Nephron (organoid): ENCODE results near the gene TOP3B.
A peak's percentile ranks its signal among the peaks of the same experiment; 100 is the strongest.

Experiments
- H3K27ac Mint-ChIP-seq, 3 experiments: 2 replicates each; pipeline ENCODE4 v1.8.0; 2020; ENCODE audit warnings: mixed read lengths in 3 of 3, mild to moderate bottlenecking in 2 of 3, moderate library complexity in 1 of 3
- H3K27me3 Mint-ChIP-seq: 2 replicates; pipeline ENCODE4 v1.8.0; 2021; ENCODE audit warnings: low read depth, mild to moderate bottlenecking, moderate library complexity, mixed read lengths
- H3K36me3 Mint-ChIP-seq: 2 replicates; pipeline ENCODE4 v1.8.0; 2020; ENCODE audit warnings: low read depth, mixed read lengths
- H3K4me1 Mint-ChIP-seq: 2 replicates; pipeline ENCODE4 v1.8.0; 2020; ENCODE audit warnings: mixed read lengths
- H3K4me3 Mint-ChIP-seq, 3 experiments: 2 replicates each; pipeline ENCODE4 v1.8.0; 2020; ENCODE audit warnings: mild to moderate bottlenecking in 3 of 3, mixed read lengths in 3 of 3, moderate library complexity in 2 of 3
- H3K9me3 Mint-ChIP-seq: 2 replicates; pipeline ENCODE4 v1.8.0; 2020; ENCODE audit warnings: mixed read lengths
- TF ChIP-seq, protein P1 (sequence below), 3 experiments: fragments of 200-600 bp; sonication (generic); IDR thresholded peaks; one replicate each; pipeline ENCODE4 v1.5.0; 2021; ENCODE audit warnings: antibody characterized with exemption in 3 of 3; ENCODE audit not compliant: unreplicated experiment in 3 of 3

The TOP3B gene

DNA sequence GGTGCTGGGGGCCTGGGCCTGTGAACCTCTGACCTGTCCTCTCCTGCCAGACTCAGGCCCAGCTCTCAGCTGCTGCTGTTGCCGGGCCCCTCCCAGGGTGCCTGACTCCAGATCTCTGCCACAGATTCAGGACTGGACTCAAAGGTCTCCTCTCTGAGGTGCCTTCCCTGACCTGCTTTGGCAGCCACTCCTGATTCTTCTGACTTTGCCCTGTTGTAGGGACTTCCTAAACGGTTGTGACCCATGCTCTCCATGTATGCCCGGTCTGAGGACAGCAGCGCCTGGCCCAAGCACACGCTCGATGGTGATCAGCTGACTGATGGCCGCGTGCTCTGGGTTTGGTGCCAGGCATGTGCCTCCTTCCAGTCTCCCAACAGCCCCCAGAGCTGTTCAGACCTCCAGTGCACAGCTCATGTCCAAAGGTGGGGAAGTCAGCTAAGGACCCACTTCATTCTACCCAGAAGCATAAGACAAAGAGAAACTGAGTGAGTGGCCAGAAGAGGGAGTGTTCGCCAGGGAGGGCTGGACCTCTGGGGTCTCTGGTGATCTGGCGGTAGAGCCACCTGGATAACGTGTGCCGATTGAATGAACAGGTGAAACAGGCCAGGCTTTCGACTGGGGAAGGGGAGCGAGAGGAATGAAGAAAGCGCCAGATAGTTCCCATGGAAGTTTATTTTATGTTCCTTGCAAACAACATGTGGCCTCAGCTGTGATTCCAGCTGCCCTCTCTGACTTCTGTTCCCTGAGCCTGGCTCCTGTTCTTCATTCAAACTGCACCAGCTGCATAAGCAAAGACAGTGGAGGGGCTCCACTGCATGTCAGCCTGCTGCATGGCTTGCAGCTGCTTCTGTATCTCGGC is 8.1 kb upstream of the TOP3B start:
- Mint-ChIP-seq H3K4me3 (no peak overlapping the region), H3K27me3 (peaks cover 37% of the 10 kb centered on the region), H3K4me1 (peaks cover 23% of the 10 kb centered on the region), H3K36me3 (no peaks in the 10 kb centered on the region), H3K9me3 (no peaks in the 10 kb centered on the region), H3K27ac (no peak overlapping the region)
- TF ChIP-seq, protein P1, sequence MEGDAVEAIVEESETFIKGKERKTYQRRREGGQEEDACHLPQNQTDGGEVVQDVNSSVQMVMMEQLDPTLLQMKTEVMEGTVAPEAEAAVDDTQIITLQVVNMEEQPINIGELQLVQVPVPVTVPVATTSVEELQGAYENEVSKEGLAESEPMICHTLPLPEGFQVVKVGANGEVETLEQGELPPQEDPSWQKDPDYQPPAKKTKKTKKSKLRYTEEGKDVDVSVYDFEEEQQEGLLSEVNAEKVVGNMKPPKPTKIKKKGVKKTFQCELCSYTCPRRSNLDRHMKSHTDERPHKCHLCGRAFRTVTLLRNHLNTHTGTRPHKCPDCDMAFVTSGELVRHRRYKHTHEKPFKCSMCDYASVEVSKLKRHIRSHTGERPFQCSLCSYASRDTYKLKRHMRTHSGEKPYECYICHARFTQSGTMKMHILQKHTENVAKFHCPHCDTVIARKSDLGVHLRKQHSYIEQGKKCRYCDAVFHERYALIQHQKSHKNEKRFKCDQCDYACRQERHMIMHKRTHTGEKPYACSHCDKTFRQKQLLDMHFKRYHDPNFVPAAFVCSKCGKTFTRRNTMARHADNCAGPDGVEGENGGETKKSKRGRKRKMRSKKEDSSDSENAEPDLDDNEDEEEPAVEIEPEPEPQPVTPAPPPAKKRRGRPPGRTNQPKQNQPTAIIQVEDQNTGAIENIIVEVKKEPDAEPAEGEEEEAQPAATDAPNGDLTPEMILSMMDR (IDR thresholded peaks at IDR 0.05; ENCODE audit: unreplicated experiment in 3 of 3): no peak

DNA sequence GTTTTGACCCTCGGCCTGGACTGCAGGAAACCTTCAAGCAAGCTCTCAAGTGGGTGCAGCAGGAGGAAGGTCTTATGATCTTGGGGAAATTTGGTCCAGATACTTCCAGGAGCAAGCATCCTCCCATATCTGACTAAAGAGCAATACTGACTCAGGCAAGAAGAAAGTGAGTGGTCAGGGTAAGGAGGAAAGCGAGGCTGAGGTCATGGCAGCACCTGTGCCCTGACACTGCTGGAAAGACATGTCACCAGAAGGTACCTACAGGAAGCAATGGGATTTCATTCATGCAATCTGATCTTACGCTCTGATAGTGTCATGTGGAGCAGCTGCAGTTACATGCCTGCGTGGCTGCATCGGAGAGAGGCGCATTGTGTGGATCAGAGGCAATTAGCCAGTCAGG is 6.5 kb upstream of the TOP3B start:
- H3K36me3 Mint-ChIP-seq: no peaks in the 10 kb centered on the region
- TF ChIP-seq, protein P1 (IDR thresholded peaks at IDR 0.05; ENCODE audit: unreplicated experiment in 3 of 3): no peak
- H3K4me3 Mint-ChIP-seq: peak overlapping the region in 1 of 3 experiments; percentile 2
- H3K9me3 Mint-ChIP-seq: no peaks in the 10 kb centered on the region
- peaks cover 26% of the 10 kb centered on the region for H3K27me3 Mint-ChIP-seq
- H3K27ac Mint-ChIP-seq: no peak overlapping the region
- H3K4me1 Mint-ChIP-seq: peaks cover 23% of the 10 kb centered on the region

DNA sequence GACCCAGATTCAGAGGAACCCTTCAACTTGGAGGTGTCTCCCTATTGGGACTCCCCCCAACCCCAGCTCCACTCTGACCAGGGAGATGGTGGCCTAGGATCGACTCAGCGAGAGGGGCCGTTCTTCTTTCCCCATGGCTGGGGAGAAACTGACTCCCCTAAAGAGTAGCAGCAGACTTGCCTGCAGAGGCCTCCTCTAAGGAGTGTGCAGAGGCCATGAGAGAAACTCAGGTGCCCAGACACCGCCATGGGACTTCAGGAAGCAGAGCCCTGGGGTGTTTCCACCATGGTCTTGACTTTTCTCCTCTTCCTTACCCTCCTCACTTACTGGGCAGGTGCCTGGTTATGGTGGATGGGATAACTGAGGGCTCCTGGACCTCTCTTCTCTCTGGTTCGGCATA is 2.6 kb upstream of the TOP3B start:
- Mint-ChIP-seq H3K9me3 (no peaks in the 10 kb centered on the region), H3K4me3 (peak overlapping the region in 2 of 3 experiments; percentile 15 to 81), H3K4me1 (peaks cover 20% of the 10 kb centered on the region), H3K27me3 (peaks cover 17% of the 10 kb centered on the region), H3K27ac (no peak overlapping the region), H3K36me3 (no peaks in the 10 kb centered on the region)
- TF ChIP-seq, protein P1 (IDR thresholded peaks at IDR 0.05; ENCODE audit: unreplicated experiment in 3 of 3): no peak

DNA sequence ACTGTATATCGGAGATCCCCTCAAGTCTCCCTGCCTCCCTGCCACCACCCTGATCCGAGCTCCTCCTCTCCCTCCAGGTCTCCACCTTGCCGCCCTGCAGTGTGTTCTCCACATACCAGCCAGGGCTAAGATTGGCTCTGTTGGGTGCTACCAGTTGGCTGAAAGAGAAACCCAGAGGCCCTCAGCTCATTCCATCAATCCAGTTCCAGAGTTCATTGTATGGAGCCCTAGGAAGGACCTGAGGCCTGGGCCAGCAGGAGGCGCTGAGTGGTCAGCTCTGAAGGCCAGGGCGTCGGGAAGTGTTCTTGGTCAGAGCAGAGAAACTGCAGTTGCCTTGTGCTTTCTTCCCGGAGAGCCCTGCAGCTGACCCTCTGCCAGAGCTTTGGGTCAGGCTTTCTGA is 2.2 kb upstream of the TOP3B start:
- H3K4me1 Mint-ChIP-seq: peaks cover 18% of the 10 kb centered on the region
- TF ChIP-seq, protein P1 (IDR thresholded peaks at IDR 0.05; ENCODE audit: unreplicated experiment in 3 of 3): peak in 1 of 3 experiments; percentile 35
- no peaks in the 10 kb centered on the region for H3K9me3 Mint-ChIP-seq
- H3K27me3 Mint-ChIP-seq: peaks cover 13% of the 10 kb centered on the region
- peak overlapping the region; percentile 74 to 81 (median 80) for H3K4me3 Mint-ChIP-seq
- no peaks in the 10 kb centered on the region for H3K36me3 Mint-ChIP-seq
- peak overlapping the region in 1 of 3 experiments; percentile 37 for H3K27ac Mint-ChIP-seq

GRCh38 chr22:21981874-21982273 is 713 bp downstream of the TOP3B start:
- H3K36me3 Mint-ChIP-seq: peaks cover 8% of the 10 kb centered on the region
- peaks cover 8% of the 10 kb centered on the region for H3K4me1 Mint-ChIP-seq
- peak overlapping the region; percentile 90 to 91 (median 91) for H3K4me3 Mint-ChIP-seq

More at GRCh38 chr22:21981874-21982273, 713 bp downstream of the TOP3B start:
- Mint-ChIP-seq H3K27ac (peak overlapping the region; percentile 28 to 75 (median 52)), H3K9me3 (no peaks in the 10 kb centered on the region), H3K27me3 (no peaks in the 10 kb centered on the region)
- TF ChIP-seq, protein P1 (IDR thresholded peaks at IDR 0.05; ENCODE audit: unreplicated experiment in 3 of 3): no peak
